H1 (cell line): ENCODE measurements around the gene DOLK. TPM values are rescaled to one million over a fixed set of nuclear protein-coding genes. Genes with fewer than 3 reads are reported as not detected.

ENCODE experiments used
- BRCA1 ChIP-seq: IDR thresholded peaks from 2 replicates; pipeline ENCODE4 v1.6.1; 2012; ENCODE audit warnings: low read depth, low read length, improper control_type of control experiment
- KDM5A ChIP-seq: fragments of 200-600 bp; IDR thresholded peaks from 2 replicates; pipeline ENCODE4 v1.7.1; 2012; ENCODE audit warnings: mild to moderate bottlenecking, low read length, inconsistent platforms, mixed read lengths
- NANOG ChIP-seq: IDR thresholded peaks from 2 replicates; pipeline ENCODE4 v1.6.1; 2011; ENCODE audit warnings: low read length, low read depth, mild to moderate bottlenecking, inconsistent platforms; ENCODE audit not compliant: insufficient read depth, poor library complexity, severe bottlenecking
- PHF8 ChIP-seq: fragments of 200-600 bp; sonication (generic); conservative IDR thresholded peaks from 2 replicates; pipeline ENCODE4 v1.7.1; 2012; ENCODE audit warnings: low read depth, mild to moderate bottlenecking, inconsistent platforms, low read length, moderate library complexity
- SIRT6 ChIP-seq: IDR thresholded peaks from one replicate; pipeline ENCODE4 v1.7.1; 2012; ENCODE audit warnings: low read length, inconsistent platforms
- polyA plus RNA-seq, 7 experiments: library from polyadenylated mRNA; depleted of rRNA in 3 of 7; stranded (reverse) in 5 of 7; unstranded in 2 of 7; fragments of >200 nt in 5 of 7; fragments of 200-250 nt in 2 of 7; gene quantifications; 1 replicate in 5 of 7; 2 replicates in 1 of 7; 4 replicates in 1 of 7; pipeline versions ENCODE4 v1.2.1 to v1.2.3, GENCODE V29; 2011 to 2013; ENCODE audit warnings: missing spikeins in 2 of 7, mixed read lengths in 2 of 7
- total RNA-seq: library from RNA; stranded (reverse); fragmentation: NEBNext Ultra II Directional; extraction: Animal tissue kit (Norgen Biotek cat#: 25700); gene quantifications from 2 replicates; pipeline ENCODE4 v1.2.1, GENCODE V29; 2021

Gene DOLK
- total and polyA plus RNA-seq, 2 of the 8 experiments (the other 6 are each of a cell fraction or from before 2014, with no cell fraction given) = 17.2 to 44.3 TPM

DNA sequence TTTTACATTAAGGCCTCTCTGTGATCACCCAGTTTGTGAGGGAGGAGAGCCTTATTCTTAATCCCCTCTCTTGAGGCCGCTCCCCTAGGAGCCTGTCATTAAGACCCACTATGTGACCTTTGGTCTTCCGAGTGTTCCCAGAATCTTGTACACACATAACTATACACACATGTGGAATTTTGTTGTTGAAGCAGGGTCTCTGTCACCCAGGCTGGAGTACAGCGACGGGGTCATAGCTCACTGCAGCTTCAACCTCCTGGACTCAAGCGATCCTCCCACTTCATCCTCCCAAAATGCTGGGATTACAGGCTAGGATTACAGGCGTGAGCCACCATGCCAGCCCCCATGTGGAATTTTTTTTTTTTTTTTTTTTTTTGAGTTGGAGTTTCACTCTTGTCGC, 41.4 kb downstream of the DOLK start (continued):
- TF ChIP-seq SIRT6 (no peak), NANOG (no peak), PHF8 (no peak), BRCA1 (no peak), KDM5A (no peak)
